ENCODE data around the gene CIITA. TPM values are rescaled to one million over a fixed set of nuclear protein-coding genes. Genes with fewer than 3 reads are reported as not detected.
A peak's percentile ranks its signal among the peaks of the same experiment; 100 is the strongest.
"Not testable (repeated sequence)": the region's sequence is repeated elsewhere in the genome, so short reads cannot be mapped to it uniquely, and the experiment has no call there.

CIITA gene
- total RNA-seq, 1 experiment from 2014 or later: 0.19 TPM

- DNase-seq (ENCODE audit: low spot score): no peak
Measured at GRCh38 chr16:10935226-10935915, 58.4 kb downstream of the CIITA start.

DNA sequence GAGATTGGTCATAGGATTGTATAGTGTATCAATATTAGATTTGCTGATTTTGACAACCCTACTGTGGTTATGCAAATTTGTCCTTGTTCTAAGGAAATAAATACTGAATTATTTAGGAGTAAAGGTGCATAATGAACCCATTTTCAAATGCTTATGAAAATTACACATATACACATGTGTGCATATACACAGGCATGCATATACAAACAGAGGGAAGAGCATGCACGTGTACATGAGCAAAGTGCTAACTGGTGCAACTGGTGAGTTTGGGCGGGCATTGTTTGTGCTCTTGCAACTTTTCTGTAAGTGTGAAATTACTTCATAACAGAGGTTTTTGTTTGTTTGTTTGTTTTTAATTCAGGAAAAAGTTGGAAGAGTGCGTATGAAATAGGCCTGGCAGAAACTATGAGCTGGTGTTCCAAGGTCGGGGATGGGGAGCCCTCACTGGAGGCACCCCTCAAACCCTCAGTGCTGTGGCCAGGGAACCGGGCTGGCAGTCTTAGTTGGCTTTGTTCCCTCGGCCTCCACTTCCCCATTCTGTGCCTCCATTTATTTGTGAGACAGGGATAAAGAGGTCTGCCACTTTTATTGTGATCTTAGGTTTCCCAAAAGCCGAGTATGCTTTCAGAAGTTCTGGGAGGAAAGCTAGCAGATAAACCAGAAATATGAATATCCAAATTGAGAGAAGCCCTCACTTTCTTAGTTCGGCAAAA lies 59.4 kb downstream of the CIITA start:
- no peak for DNase-seq (ENCODE audit: low spot score)

DNA sequence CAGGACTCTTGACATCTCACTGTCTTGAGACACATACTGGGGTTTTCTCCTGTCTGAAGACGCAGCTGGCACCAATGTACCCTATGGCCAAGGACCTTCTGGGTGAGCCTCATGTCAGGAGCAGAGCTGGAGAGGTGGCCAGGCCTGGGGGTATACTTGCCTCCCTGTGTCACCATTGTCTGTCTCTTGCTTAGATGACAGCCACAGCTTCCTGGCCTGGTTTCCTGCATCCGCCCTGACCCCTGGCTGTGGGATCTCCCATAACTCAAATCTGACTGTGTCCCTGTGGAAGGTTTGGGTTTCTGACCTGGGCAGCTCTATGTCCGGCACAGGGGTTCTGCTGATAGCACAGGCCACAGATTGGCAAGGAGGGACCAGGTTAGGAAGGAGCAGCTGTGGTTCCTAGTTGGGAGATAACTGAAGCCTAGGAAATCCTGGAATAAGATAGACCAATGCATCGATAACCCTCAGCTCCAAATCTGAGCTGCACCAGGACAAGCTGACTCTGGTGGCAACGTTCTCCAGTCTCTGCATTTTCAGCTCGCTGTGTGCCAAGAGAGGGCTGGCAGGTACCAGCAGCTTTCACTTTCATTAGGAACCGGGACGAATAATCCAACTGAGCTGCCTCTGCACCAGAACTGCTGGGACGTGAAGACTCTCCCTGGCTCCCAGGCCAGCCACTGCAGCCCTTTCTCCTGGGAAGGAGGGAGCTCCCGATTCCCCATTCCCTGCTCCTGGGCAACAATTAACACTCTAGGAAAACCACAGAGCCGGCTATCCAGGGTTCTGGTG lies 60.3 kb downstream of the CIITA start:
- no peak for DNase-seq (ENCODE audit: low spot score)

DNA sequence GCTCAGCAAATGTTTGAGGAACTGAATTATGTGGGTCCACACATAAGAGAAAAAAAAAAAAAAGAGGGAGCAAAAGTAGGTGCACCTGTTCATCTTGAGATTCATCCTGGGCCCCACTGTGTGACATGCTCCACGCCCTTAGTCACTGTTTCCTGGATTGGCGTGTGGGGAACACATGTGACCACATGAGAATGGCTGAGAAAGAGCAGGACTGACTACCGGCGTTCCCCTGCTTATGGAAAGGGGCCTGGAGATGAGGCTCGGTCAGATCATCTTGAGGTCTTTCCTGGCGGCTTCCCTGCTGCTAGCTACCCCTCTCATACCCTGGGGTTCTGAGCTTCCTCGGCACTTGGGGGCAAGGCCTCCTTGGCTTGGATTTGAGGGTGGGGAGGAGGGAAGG lies 61.3 kb downstream of the CIITA start:
- no peak for DNase-seq (ENCODE audit: low spot score)

DNA sequence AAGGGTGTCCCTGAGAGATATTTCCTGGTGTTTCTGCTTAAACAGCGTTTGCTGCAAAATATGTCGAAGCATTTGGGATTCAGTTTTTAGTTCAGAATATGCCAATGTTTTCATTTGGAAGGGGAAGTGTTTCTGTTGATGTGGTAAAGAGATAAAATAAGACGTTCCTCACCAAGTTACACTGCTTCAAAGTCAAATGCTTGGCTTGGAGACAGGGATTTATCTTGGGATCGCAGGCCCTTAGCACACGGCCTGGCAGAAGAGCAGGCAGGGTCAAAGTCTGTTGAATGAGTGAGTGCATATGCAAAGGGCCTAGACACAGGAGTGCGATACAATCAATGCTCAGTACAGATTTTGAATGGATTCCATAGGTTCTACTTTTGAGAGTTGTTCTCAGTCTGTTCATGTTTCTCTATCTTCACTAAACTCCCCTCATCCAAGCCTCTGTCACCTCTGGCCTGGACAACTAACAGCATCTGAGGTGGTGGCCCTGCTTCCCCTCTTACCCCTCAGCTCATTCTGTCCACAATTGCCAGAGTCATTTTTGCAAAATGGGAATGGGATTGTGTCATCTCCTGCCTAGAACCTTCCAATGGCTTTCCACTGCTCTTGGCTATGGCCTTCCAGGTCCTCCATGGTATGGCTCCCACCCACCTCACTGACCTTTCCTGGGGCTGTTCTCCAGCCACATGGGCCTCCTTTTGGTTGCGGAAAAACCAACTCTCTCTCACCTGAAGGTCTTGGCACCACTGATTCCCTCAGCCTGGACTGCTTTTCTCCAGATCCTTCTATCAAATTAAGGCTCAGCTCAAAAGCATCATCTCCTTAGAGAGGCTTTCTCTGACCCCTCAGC lies 62.0 kb downstream of the CIITA start:
- no peak for DNase-seq (ENCODE audit: low spot score)

- no peak for DNase-seq (ENCODE audit: low spot score)
Measured at GRCh38 chr16:10939649-10940234, 62.7 kb downstream of the CIITA start.

DNA sequence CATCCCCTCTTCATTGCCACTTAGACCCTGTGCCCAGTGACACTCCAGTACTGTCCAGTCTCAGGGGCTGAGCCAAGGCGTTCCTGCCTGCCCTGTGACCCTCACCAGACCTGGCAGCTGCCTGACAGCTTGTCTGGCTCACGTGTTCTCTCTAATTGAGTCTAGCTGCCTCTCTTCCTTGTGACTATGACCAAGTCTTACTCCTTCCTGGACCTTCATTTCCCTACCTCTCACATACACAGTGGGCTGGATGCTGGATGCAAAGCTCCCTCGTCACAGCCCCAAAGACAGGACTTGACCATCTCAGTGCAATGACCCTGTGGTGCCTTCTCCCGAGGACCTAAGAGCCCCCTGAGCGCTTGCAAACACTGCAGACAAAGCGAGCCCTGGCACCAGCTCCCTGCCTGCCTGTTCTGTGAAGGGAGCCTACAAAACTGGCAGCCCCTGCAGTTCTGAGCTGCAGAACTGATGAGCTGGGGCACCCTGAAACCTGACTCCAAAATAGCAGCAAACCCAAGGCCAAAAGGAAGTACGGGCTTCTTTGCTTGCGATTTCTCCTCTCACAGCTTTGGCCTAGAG lies 63.6 kb downstream of the CIITA start:
- DNase-seq (ENCODE audit: low spot score): no peak

- no peak for DNase-seq (ENCODE audit: low spot score)
Measured at GRCh38 chr16:10941127-10941933, 64.3 kb downstream of the CIITA start.

DNA sequence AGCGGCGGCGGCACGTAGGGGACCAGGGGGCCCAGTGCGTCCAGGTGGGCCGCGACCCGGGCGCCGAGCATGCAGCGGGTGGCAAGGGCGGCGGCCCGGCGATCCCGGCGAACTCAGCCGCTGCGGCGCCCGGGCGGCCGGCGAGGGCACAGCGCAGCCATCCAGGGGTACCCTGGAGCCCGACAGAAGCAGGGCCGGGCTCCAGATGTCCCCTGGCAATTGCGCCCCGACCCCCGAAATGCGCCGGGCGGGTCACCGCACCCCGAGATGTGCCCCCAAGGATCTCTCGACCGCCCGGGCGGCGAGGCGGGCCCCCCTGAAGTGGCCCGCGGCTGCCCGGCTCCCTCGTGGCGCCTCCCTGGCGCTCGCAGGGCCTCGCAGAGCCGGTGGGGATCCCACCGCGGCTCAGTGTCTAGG lies 64.9 kb downstream of the CIITA start:
- not testable (repeated sequence) for DNase-seq (ENCODE audit: low spot score)

- DNase-seq (ENCODE audit: low spot score): peak; percentile 78
Measured at GRCh38 chr16:10942352-10943063, 65.5 kb downstream of the CIITA start, which contains the start of gene DEXI. Gene DEXI (minus strand): TSS chr16:10942468. CDS start chr16:10942005, 463 bp downstream.

DNA sequence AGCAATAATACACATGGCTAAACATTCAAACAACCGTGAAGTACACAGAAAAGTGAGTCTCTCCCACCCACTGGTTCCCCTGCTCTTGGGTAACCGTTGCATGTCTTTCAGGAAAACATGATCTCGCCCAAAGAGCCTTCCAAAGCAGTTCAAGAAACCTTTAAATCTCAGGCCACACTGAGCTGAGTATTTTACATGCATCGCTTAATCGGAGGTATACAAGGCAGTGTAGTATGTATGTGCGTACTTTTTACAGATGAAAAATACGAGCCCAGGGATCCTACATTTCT lies 66.0 kb downstream of the CIITA start:
- DNase-seq (ENCODE audit: low spot score): no peak

DNA sequence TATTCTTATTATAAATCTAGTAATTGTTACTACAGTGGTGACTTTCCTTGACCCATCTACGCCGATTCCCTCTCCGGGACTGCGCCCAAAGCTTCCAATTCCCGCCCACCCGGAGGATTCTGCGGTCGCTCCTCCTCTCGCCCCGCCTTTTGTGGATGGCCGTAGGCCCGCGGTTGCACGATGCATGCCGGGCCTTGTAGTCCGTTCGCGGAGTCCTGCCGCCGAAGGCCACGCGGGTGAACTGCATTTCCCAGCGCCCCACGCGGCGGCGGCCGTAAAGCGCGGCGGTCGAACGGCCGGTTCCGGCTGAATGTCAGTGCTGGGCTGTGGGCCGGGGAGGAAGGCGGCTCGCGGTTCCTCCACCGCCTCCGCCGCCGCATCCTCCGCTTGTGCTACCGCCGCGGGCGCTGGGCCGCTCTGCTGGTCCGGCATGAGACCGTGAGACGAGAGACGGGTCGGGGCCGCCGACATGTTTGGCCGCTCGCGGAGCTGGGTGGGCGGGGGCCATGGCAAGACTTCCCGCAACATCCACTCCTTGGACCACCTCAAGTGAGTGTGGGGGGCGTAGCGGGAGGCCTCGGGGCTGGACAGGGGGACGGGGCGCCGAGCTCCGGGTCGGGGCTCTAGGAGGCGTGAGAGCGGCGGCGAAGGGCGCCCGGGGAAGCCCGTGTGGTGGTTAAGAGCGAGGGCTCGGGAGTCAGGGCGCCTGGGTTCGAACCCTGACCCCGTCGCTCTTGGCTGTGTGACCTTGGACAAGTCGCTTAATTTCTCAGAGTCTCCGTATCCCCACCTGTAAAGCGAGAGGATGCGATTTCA lies 67.5 kb downstream of the CIITA start, which contains the start of gene CLEC16A:
CLEC16A (plus strand) TSS at position 316 of the 816 bp plus-strand sequence; CDS start at position 470, 154 bp downstream.
- DNase-seq (ENCODE audit: low spot score): peak; percentile 94

- DNase-seq (ENCODE audit: low spot score): no peak
Measured at GRCh38 chr16:10945065-10945787, 68.2 kb downstream of the CIITA start.

- DNase-seq (ENCODE audit: low spot score): no peak
Measured at GRCh38 chr16:10946308-10946707, 69.3 kb downstream of the CIITA start.

DNA sequence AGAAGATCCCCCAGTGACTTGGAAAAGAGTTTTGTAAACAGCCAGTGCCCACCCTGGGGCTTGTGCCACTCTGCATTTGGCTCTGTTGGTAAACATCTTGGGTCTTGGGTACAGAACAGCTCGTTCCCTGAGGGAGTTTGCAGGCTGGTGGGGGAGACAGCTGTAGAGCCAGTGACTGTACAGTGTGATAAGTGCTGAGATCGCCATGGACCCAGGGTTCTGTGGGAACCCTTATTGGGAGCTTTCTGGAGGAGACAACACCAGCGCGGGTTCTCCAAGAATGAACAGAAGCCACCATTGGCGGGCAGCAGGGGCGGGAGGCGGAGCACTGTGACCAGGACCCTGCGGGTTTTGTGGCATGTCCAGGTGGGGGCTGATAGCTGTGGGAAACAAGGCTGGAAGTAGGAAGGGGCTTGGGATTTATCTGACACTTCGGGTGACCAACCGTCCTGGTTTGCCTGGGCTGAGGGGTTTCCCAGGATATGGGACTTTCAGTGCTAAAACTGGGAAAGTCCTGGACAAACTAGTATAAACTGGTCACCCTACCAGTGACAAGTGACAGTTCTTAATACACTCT lies 70.3 kb downstream of the CIITA start:
- DNase-seq (ENCODE audit: low spot score): no peak

DNA sequence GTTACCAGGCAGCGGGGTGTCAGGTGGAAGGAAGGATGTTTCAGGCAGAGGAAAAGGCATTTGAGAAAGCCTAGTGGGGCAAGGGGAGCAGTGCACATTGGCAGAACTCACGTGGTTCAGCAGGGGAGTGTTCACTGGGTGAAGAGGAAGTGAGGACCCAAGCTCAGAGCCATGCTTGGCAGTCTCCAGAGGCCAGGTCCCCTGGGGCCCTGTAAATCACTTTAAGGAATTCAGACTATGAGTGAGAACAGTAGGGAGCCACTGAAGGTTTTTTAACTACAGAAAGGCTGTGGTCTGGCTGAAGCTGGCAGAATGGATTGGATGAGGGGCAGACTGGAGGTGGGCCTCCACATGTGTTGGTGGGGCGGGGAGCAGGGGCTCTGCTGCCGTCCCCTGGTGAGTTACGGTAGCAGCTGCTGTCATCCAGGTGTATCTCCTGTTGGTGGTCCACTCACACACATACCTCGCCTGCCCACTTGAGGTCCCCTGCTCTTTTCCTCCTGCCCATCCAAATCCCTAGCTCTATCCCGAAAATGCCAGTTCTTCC lies 72.5 kb downstream of the CIITA start:
- DNase-seq (ENCODE audit: low spot score): peak; percentile 70

DNA sequence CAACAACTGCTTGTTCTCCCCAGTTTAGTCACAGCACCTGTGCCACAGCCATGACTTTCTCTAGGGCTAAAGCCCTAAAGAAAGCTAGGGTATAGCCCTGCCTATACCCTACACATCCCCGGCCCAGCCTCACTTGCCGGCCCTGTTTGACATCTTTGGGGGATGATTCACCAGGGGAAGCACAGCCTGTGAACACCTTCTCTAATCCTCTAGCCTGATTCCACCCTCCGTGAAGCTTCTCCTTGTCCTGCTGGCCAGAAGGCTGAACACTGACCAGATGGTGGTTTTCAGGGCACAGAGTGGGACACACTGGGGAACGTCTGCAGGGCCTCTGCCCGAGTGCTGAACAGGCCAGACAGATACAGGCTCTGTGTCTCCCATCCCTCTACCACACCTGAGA lies 73.4 kb downstream of the CIITA start:
- no peak for DNase-seq (ENCODE audit: low spot score)
